ENCODE results near the gene DCK.
"Not testable (repeated sequence)": the region's sequence is repeated elsewhere in the genome, so short reads cannot be mapped to it uniquely, and the experiment has no call there.

The DCK gene

GRCh38 chr4:71001363-71001762 is 7.9 kb downstream of the DCK start:
- DNase-seq (ENCODE audit: low read depth) = not testable (repeated sequence)

- no peak for DNase-seq (ENCODE audit: low read depth)
Observed at GRCh38 chr4:71004281-71004851, 10.9 kb downstream of the DCK start.

GRCh38 chr4:71005025-71005424 is 11.6 kb downstream of the DCK start:
- not testable (repeated sequence) for DNase-seq (ENCODE audit: low read depth)

GRCh38 chr4:71006203-71006907 is 12.9 kb downstream of the DCK start:
- no peak for DNase-seq (ENCODE audit: low read depth)

GRCh38 chr4:71008196-71008595 is 14.7 kb downstream of the DCK start:
- no peak for DNase-seq (ENCODE audit: low read depth)

- peak; percentile 68 for DNase-seq (ENCODE audit: low read depth)
Observed at GRCh38 chr4:71009086-71009485, 15.6 kb downstream of the DCK start.

- DNase-seq (ENCODE audit: low read depth) = peak; percentile 64
Observed at GRCh38 chr4:71009890-71010588, 16.6 kb downstream of the DCK start.

- DNase-seq (ENCODE audit: low read depth) = no peak
Observed at GRCh38 chr4:71011451-71011850, 18.0 kb downstream of the DCK start.

GRCh38 chr4:71017391-71017790 is 23.9 kb downstream of the DCK start:
- not testable (repeated sequence) for DNase-seq (ENCODE audit: low read depth)

GRCh38 chr4:71020611-71021010 is 27.2 kb downstream of the DCK start:
- peak; percentile 41 for DNase-seq (ENCODE audit: low read depth)

- DNase-seq (ENCODE audit: low read depth) = no peak
Observed at GRCh38 chr4:71025654-71026053, 32.2 kb downstream of the DCK start.

- peak; percentile 92 for DNase-seq (ENCODE audit: low read depth)
Observed at GRCh38 chr4:71026086-71026485, 32.6 kb downstream of the DCK start.

GRCh38 chr4:71027611-71028010 is 34.2 kb downstream of the DCK start:
- DNase-seq (ENCODE audit: low read depth) = no peak

- DNase-seq (ENCODE audit: low read depth) = no peak
Observed at GRCh38 chr4:71029504-71029903, 36.1 kb downstream of the DCK start.

- peak; percentile 92 for DNase-seq (ENCODE audit: low read depth)
Observed at GRCh38 chr4:71032106-71032505, 38.7 kb downstream of the DCK start.

- no peak for DNase-seq (ENCODE audit: low read depth)
Observed at GRCh38 chr4:71045256-71045655, 51.8 kb downstream of the DCK start.

GRCh38 chr4:71049395-71049794 is 55.9 kb downstream of the DCK start:
- no peak for DNase-seq (ENCODE audit: low read depth)

- DNase-seq (ENCODE audit: low read depth) = peak; percentile 6
Observed at GRCh38 chr4:71050809-71051208, 57.4 kb downstream of the DCK start.

GRCh38 chr4:71052034-71052433 is 58.6 kb downstream of the DCK start:
- no peak for DNase-seq (ENCODE audit: low read depth)

GRCh38 chr4:71052716-71053115 is 59.3 kb downstream of the DCK start:
- DNase-seq (ENCODE audit: low read depth) = no peak

GRCh38 chr4:71053613-71054012 is 60.2 kb downstream of the DCK start:
- DNase-seq (ENCODE audit: low read depth) = not testable (repeated sequence)

GRCh38 chr4:71059573-71059972 is 66.1 kb downstream of the DCK start:
- DNase-seq (ENCODE audit: low read depth) = not testable (repeated sequence)

- DNase-seq (ENCODE audit: low read depth) = no peak
Observed at GRCh38 chr4:71062436-71062835, 69.0 kb downstream of the DCK start.
